GM19463 (cell line): ENCODE measurements around the gene CDC20B.
"Not testable (repeated sequence)": the region's sequence is repeated elsewhere in the genome, so short reads cannot be mapped to it uniquely, and the experiment has no call there.

Experiments
- ATAC-seq: cut with Tn5 transposase; IDR thresholded peaks from one replicate; pipeline ENCODE4 v1.9.1; 2021; ENCODE audit warnings: mild to moderate bottlenecking, moderate library complexity; ENCODE audit not compliant: unreplicated experiment

Gene CDC20B

GRCh38 chr5:55104946-55105701 is 67.9 kb downstream of the CDC20B start:
- no peak for ATAC-seq

- no peak for ATAC-seq
Observed at GRCh38 chr5:55104036-55104772, 68.8 kb downstream of the CDC20B start.

- ATAC-seq, result no peak
Observed at GRCh38 chr5:55102348-55102747, 70.6 kb downstream of the CDC20B start, which contains the start of gene GZMA. TSS of gene GZMA (plus strand) at chr5:55102646. CDS start at chr5:55102683, 37 bp downstream.

- ATAC-seq, result no peak
Observed at GRCh38 chr5:55101556-55102276, 71.3 kb downstream of the CDC20B start.

- not testable (repeated sequence) for ATAC-seq
Observed at GRCh38 chr5:55101148-55101547, 71.8 kb downstream of the CDC20B start.

- ATAC-seq, result no peak
Observed at GRCh38 chr5:55096861-55097260, 76.1 kb downstream of the CDC20B start.

- no peak for ATAC-seq
Observed at GRCh38 chr5:55096182-55096581, 76.8 kb downstream of the CDC20B start.

GRCh38 chr5:55091011-55091410 is 82.0 kb downstream of the CDC20B start:
- not testable (repeated sequence) for ATAC-seq

- ATAC-seq, result not testable (repeated sequence)
Observed at GRCh38 chr5:55089301-55089700, 83.7 kb downstream of the CDC20B start.

- ATAC-seq, result no peak
Observed at GRCh38 chr5:55081541-55081940, 91.4 kb downstream of the CDC20B start.

GRCh38 chr5:55073211-55073610 is 99.8 kb downstream of the CDC20B start:
- ATAC-seq, result no peak

- ATAC-seq, result no peak
Observed at GRCh38 chr5:55072666-55073065, 100.3 kb downstream of the CDC20B start.

GRCh38 chr5:55071413-55071812 is 101.6 kb downstream of the CDC20B start:
- no peak for ATAC-seq

GRCh38 chr5:55070968-55071367 is 102.0 kb downstream of the CDC20B start:
- no peak for ATAC-seq

- no peak for ATAC-seq
Observed at GRCh38 chr5:55066277-55066676, 106.7 kb downstream of the CDC20B start.

GRCh38 chr5:55064523-55064922 is 108.5 kb downstream of the CDC20B start:
- ATAC-seq, result no peak

- ATAC-seq, result no peak
Observed at GRCh38 chr5:55063899-55064298, 109.1 kb downstream of the CDC20B start.

GRCh38 chr5:55063220-55063863 is 109.6 kb downstream of the CDC20B start:
- no peak for ATAC-seq
